Hepatocyte (in vitro differentiated cells): ENCODE data around the gene TTC1.

ENCODE experiments used
- EZH2phosphoT487 ChIP-seq: fragments of 200-600 bp; sonication (generic); IDR thresholded peaks from one replicate; pipeline ENCODE4 v1.6.1; 2018; ENCODE audit warnings: antibody characterized with exemption, mild to moderate bottlenecking, low read depth, moderate library complexity; ENCODE audit not compliant: unreplicated experiment, severe bottlenecking
- TF ChIP-seq, protein P1 (sequence below): fragments of 200-600 bp; sonication (generic); IDR thresholded peaks from 2 replicates; pipeline ENCODE4 v1.5.1; 2016; ENCODE audit warnings: antibody characterized with exemption, mild to moderate bottlenecking; ENCODE audit not compliant: poor library complexity

DNA sequence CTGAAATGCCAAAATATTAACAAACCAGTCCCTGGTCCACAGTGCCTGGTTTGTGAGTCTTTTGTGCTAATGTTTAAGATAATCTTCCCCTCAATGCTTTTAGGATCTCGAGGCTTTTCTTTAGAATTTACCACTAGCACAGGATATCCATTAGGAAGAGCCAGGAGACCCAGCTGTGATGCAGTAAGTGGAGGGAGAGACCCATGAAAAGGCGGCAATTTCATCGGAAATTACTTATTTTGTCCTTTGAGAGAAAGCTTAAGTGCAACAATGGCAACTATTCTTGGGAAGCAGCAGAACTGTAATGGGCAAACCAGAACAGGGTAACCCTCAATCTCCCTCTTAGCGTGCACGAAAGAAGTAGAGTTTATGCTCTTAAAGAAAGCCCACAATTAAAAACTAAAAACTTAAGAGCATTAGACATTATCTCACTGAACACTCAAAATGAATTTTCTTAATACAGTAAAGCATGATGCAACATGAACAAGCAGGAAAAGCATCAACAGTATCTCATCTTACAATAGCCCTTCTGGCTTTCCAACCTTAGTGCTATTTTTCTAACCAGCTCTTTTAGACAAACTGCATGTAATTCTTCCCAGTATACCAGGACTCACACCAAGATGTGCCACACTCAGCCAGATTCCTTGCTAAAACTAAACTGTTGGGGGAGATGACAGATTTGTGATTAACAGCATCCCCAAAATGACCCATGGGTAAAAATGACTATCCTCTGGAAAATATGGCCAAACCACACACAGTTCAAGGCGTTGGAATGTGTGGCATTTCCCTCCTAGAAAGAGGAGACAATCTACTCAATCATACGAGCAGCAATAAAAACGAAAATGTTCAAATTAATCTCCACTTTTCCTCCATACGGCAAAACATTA is 73.9 kb downstream of the TTC1 start:
- TF ChIP-seq EZH2phosphoT487, result no peak
- TF ChIP-seq, protein P1, sequence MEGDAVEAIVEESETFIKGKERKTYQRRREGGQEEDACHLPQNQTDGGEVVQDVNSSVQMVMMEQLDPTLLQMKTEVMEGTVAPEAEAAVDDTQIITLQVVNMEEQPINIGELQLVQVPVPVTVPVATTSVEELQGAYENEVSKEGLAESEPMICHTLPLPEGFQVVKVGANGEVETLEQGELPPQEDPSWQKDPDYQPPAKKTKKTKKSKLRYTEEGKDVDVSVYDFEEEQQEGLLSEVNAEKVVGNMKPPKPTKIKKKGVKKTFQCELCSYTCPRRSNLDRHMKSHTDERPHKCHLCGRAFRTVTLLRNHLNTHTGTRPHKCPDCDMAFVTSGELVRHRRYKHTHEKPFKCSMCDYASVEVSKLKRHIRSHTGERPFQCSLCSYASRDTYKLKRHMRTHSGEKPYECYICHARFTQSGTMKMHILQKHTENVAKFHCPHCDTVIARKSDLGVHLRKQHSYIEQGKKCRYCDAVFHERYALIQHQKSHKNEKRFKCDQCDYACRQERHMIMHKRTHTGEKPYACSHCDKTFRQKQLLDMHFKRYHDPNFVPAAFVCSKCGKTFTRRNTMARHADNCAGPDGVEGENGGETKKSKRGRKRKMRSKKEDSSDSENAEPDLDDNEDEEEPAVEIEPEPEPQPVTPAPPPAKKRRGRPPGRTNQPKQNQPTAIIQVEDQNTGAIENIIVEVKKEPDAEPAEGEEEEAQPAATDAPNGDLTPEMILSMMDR, result no peak
